HL-60 (cell line): ENCODE measurements around the gene GPR12.

Experiments used
- DNase-seq, 2 experiments: peaks; one replicate each; pipeline ENCODE4 v3.0.0-alpha.2; 2010 to 2020; ENCODE audit warnings: low read depth in 1 of 2, low spot score in 1 of 2
- H3K27ac ChIP-seq: fragments of 250-450 bp; sonication (Bioruptor Pico); replicated peaks from 2 replicates; pipeline ENCODE4 v1.5.1; 2020; ENCODE audit warnings: mild to moderate bottlenecking, moderate library complexity
- H3K27me3 ChIP-seq: fragments of 250-450 bp; sonication (Bioruptor Pico); 2 replicates; pipeline ENCODE4 v1.5.1; 2021; ENCODE audit warnings: mild to moderate bottlenecking, moderate library complexity; ENCODE audit not compliant: insufficient read depth, poor library complexity, severe bottlenecking
- H3K4me3 ChIP-seq: replicated peaks from 2 replicates; pipeline ENCODE4 v1.5.1; 2011; ENCODE audit warnings: mild to moderate bottlenecking, control low read depth, low read length; ENCODE audit not compliant: insufficient read depth
- GABPA ChIP-seq: IDR thresholded peaks from 2 replicates; pipeline ENCODE4 v1.6.1; 2012; ENCODE audit warnings: low read depth
- POLR2AphosphoS5 ChIP-seq: IDR thresholded peaks from 2 replicates; pipeline ENCODE4 v1.6.1; 2012; ENCODE audit warnings: low read depth
- SPI1 ChIP-seq: IDR thresholded peaks from 2 replicates; pipeline ENCODE4 v1.6.1; 2012; ENCODE audit warnings: low read depth, mild to moderate bottlenecking, borderline replicate concordance
- TF ChIP-seq, protein P1 (sequence below): IDR thresholded peaks from 2 replicates; pipeline ENCODE4 v1.6.1; 2012; ENCODE audit warnings: low read depth; ENCODE audit not compliant: insufficient replicate concordance
- TF ChIP-seq, protein P2 (sequence below): IDR thresholded peaks from one replicate; pipeline ENCODE4 v1.5.1; 2011; ENCODE audit warnings: low read length, control low read depth, inconsistent platforms; ENCODE audit not compliant: insufficient read depth

The GPR12 gene

DNA sequence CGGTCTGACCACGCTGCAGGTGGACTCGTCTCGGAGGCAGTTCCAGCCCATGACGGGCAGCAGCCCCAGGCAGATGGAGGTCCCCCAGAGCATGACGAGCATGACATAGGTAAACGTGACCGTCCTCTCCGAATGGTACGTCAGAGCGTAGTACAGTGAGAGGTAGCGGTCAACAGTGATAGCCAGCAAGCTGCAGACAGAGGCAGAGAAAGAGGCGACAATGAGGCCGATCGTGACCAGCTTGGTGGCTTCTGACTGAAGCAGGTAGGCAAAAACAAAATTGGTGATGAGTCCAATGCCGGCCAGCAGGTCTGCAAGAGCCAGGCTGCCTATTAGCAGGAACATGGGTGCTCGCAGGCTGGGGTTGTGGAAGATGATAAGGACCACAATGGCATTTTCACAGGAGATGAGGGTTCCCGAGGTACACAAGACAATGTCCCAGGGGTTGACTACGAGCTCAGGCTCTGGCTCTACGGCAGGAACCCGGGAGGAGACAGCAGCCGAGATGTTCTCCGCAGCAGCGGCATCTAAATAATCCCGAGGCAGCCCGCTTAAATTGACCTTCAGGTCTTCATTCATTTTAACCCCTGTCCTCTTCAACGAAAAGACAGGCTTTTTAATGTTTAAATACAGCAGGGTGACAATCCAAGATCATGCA lies 1.2 kb downstream of the GPR12 start:
- Histone ChIP-seq H3K4me3 (no peak overlapping the region), H3K27ac (no peak overlapping the region), H3K27me3 (peaks cover 29% of the 10 kb centered on the region)
- TF ChIP-seq, protein P1, sequence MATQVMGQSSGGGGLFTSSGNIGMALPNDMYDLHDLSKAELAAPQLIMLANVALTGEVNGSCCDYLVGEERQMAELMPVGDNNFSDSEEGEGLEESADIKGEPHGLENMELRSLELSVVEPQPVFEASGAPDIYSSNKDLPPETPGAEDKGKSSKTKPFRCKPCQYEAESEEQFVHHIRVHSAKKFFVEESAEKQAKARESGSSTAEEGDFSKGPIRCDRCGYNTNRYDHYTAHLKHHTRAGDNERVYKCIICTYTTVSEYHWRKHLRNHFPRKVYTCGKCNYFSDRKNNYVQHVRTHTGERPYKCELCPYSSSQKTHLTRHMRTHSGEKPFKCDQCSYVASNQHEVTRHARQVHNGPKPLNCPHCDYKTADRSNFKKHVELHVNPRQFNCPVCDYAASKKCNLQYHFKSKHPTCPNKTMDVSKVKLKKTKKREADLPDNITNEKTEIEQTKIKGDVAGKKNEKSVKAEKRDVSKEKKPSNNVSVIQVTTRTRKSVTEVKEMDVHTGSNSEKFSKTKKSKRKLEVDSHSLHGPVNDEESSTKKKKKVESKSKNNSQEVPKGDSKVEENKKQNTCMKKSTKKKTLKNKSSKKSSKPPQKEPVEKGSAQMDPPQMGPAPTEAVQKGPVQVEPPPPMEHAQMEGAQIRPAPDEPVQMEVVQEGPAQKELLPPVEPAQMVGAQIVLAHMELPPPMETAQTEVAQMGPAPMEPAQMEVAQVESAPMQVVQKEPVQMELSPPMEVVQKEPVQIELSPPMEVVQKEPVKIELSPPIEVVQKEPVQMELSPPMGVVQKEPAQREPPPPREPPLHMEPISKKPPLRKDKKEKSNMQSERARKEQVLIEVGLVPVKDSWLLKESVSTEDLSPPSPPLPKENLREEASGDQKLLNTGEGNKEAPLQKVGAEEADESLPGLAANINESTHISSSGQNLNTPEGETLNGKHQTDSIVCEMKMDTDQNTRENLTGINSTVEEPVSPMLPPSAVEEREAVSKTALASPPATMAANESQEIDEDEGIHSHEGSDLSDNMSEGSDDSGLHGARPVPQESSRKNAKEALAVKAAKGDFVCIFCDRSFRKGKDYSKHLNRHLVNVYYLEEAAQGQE: no peak
- TF ChIP-seq POLR2AphosphoS5 (no peak), SPI1 (no peak)
- TF ChIP-seq, protein P2, sequence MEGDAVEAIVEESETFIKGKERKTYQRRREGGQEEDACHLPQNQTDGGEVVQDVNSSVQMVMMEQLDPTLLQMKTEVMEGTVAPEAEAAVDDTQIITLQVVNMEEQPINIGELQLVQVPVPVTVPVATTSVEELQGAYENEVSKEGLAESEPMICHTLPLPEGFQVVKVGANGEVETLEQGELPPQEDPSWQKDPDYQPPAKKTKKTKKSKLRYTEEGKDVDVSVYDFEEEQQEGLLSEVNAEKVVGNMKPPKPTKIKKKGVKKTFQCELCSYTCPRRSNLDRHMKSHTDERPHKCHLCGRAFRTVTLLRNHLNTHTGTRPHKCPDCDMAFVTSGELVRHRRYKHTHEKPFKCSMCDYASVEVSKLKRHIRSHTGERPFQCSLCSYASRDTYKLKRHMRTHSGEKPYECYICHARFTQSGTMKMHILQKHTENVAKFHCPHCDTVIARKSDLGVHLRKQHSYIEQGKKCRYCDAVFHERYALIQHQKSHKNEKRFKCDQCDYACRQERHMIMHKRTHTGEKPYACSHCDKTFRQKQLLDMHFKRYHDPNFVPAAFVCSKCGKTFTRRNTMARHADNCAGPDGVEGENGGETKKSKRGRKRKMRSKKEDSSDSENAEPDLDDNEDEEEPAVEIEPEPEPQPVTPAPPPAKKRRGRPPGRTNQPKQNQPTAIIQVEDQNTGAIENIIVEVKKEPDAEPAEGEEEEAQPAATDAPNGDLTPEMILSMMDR: no peak
- DNase-seq: no peak

DNA sequence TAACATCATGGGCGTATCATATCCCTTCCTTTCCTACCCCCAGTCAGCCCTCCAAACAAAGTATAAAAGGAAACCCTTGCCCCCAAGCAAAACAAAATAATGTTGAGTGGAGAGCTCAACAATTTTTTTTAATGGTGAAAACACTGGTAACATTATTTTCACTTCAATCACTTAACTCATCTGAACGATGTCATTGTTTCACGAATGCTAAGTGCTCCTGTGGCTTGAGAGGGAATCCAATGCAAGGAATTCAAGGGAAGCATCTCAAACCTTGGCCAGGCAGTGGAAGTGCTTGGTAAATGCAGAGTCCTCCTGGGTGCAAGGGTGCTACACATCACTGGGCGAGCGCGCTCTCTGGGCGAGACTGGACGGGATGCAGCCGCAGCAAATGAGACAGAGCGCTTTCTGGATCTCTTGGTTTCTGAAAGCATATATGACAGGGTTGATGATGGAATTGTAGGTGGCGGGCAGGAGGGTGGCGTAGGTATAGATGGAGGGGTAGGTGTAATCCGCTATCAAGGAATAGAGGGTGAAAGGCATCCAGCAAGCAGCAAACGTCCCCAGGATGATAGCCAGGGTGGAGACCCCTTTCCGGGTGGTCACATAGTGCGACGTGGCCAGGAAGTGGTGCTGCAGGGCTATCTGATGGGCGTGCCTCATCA lies 2.0 kb downstream of the GPR12 start:
- no peak overlapping the region for H3K4me3 ChIP-seq
- no peak for DNase-seq
- no peak overlapping the region for H3K27ac ChIP-seq
- H3K27me3 ChIP-seq: peaks cover 22% of the 10 kb centered on the region
- no peak for TF ChIP-seq GABPA
- no peak for TF ChIP-seq POLR2AphosphoS5
- TF ChIP-seq, protein P1: no peak
- TF ChIP-seq, protein P2: no peak
- TF ChIP-seq SPI1: no peak

DNA sequence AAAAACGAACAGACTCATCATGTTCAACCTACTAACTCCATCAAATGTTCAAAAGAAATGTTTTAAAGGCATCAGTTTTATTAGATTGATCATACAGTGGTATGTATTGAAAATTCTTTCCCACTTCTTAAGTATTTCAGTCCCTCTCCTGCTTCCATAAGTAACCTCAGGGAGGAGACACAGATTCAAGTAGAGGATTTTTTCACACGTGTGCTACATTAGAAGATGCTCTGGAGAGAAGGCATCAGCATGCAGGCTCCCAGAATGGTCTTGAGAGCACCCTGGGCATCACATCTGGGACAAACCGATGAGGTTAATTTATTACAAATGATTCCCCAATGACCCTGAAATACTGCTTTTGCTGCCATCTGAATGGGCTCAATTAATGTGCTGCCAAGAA lies 3.6 kb downstream of the GPR12 start:
- DNase-seq: no peak
- Histone ChIP-seq H3K4me3 (no peak overlapping the region), H3K27ac (no peak overlapping the region), H3K27me3 (peaks cover 18% of the 10 kb centered on the region)
- TF ChIP-seq SPI1 (no peak), GABPA (no peak)

DNA sequence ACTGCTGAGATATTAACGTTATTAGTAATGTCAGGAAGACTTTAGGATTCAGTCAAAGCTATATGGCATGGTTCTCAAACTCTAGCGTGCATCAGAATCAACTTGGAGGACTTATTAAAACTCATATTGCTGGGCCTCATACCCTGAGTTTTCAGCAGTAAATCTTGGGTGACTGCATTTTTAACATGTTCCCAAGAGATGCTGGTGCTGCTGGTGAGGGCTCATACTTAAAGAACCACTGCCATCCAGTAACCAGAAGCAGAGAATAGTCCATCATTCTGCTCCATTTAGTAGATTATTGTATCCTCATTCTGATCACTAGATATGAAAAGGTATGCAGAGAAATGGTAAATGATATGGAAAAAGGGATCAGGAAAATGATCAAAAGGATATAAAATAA lies 7.9 kb downstream of the GPR12 start:
- no peak for TF ChIP-seq POLR2AphosphoS5
- no peak for TF ChIP-seq SPI1
- TF ChIP-seq, protein P2: no peak
- TF ChIP-seq, protein P1: no peak
- TF ChIP-seq GABPA: no peak
- peaks cover 3% of the 10 kb centered on the region for H3K27me3 ChIP-seq
- no peak overlapping the region for H3K4me3 ChIP-seq
- H3K27ac ChIP-seq: no peak overlapping the region
- no peak for DNase-seq
